Kidney capillary endothelial cell (primary cell): ENCODE results near the gene CCDC8.
"Not testable (repeated sequence)": the region's sequence is repeated elsewhere in the genome, so short reads cannot be mapped to it uniquely, and the experiment has no call there.

Experiments used
- DNase-seq: peaks from one replicate; pipeline ENCODE4 v3.0.0-alpha.2; 2018; ENCODE audit warnings: low spot score

The CCDC8 gene, protein sequence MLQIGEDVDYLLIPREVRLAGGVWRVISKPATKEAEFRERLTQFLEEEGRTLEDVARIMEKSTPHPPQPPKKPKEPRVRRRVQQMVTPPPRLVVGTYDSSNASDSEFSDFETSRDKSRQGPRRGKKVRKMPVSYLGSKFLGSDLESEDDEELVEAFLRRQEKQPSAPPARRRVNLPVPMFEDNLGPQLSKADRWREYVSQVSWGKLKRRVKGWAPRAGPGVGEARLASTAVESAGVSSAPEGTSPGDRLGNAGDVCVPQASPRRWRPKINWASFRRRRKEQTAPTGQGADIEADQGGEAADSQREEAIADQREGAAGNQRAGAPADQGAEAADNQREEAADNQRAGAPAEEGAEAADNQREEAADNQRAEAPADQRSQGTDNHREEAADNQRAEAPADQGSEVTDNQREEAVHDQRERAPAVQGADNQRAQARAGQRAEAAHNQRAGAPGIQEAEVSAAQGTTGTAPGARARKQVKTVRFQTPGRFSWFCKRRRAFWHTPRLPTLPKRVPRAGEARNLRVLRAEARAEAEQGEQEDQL

DNA sequence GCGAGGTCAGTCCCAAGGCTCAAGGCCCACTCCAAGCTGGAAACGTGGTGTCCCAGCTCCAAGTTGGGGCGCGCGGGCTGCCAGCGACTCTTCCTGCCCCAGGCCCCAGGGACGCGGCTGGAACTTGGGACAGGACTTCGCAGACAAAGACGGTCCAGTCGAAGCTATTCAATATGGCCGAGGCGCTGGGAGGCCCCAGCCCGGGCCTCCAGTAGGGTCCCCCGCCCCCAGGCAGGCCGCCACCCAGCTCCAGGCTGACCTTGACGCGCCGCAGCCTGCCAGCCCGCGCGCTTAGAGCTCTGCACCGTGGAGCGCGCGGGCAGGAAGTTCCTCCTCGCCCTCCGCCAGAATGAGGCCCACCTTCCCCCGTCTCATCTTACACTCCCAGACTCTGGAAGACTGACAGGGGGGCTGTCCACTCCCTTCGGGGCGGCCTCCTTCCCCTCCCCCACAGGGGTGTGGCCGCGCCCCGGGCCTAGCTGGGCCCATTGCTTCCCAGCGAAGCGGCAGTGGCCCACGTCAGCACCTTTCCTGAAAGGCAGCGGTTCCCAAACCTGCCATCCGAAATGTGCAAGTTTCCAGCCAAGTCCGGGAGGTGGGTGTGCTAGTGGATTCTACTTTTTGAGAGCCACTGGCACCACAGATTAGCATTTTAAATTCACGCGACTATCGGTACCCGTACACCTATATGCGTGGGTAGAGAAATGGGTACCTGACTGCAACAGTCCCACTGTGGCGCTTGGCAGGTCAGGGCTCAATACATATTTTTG lies at the start of gene CCDC8:
Gene CCDC8, minus strand, starts transcription at position 303 of the 770 bp plus-strand sequence. CDS start 754 bp downstream, outside the sequence.
- DNase-seq = no peak

DNA sequence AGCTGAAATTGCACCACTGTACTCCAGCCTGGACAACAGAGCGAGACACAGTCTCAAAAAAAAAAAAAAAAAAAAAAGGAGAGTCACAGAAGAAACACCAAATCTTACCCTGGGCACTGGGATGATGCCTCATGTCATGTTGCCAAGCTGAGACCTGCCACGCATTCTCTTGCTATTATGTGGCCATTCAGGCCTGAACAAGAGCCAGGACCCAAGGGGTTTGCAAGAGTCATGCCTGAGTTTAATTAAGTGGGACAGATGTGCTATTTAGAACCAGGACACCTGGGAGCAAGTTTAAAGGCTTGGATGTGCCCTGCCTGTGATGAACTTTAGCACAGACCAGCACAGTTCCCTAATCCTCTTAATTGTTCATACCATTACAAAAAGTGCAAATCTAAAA lies 48.2 kb upstream of the CCDC8 start:
- no peak for DNase-seq

DNA sequence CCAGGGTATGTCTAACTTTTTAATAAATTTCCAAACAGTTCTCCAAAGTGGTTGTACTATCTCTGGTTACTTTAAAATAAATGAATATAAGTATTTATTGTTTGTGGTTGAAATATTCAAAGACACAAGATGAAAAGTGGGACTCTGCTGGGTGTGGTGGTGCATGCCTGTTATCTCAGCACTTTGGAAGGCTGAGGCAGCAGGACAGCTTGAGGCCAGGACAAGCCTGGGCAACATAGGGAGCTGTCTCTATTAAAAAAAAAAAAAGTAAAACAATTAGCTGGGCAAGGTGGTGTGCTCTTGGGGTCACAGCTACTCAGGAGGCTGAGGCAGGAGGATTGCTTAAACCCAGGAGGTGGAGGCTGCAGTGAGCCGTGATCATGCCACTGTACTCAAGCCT lies 47.6 kb upstream of the CCDC8 start:
- no peak for DNase-seq

DNA sequence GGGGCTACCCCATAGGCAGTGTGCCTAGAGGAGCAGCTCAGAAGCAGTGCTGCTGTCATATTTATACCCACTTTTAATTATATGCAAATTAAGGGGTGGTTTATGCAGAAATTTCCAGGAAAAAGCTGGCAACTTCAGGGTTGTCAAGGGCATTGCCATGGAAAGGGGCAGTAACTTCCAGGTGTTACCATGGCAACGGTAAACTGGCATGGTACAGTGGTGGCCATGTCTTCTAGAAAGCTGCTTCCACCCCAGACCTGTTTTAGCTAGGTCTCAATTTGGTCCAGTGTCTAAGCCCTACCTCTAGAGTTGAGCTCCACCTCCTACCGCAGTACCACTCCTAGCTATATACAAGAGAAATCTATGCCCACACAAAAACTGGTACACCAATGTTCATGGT lies 46.7 kb upstream of the CCDC8 start:
- DNase-seq = no peak

DNA sequence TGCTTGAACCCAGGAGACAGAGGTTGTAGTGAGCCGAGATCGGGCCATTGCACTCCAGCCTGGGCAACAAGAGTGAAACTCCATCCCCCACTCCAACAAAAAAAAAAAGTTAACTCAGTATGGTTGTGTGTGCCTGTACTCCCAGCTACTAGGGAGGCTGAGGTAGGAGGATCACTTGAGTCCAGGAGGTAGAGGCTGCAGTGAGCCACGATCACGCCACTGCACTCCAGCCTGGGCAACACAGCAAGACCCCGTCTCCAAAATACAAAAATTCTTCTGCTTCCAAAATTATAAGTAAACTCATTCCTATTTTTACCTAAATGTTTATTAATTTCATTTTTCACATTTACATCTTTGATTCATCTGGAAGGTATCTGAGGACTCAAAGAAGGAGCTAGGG lies 43.6 kb upstream of the CCDC8 start:
- no peak for DNase-seq

DNA sequence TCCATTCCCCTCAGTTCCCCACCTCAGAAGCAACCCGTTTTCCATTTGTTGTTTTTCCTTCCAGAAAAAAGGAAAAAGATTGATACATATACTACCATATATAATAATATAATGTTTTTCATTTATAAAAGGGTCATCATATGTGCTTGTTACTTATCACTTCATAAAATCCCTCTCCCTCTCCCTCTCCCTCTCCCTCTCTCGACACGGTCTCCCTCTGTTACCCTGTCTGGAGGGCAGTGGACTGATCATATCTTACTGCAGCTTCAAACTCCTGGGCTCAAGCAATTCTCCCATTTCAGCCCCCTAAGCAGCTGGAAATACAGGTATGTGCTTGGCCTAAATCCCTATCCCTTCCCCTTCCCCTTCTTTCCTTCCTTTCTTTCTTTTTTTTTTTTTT lies 40.9 kb upstream of the CCDC8 start:
- DNase-seq = no peak

DNA sequence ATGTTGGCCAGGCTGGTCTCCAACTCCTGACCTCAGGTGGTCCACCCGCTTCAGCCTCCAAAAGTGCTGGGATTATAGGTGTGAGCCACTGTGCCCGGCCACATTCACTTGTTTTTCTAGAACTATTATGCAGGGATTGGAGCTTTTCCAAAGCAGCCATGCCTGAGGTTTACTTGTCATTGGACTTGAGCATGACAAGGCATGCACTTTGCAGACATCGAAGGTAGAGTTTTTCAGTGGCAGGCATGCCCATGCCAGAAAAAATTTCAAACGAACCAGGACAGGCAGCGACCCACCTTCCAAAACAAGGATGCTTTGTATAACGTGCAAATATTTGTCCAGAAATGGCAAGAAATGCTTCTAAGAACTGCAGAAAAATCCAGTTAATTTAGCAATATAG lies 40.3 kb upstream of the CCDC8 start:
- DNase-seq = no peak

DNA sequence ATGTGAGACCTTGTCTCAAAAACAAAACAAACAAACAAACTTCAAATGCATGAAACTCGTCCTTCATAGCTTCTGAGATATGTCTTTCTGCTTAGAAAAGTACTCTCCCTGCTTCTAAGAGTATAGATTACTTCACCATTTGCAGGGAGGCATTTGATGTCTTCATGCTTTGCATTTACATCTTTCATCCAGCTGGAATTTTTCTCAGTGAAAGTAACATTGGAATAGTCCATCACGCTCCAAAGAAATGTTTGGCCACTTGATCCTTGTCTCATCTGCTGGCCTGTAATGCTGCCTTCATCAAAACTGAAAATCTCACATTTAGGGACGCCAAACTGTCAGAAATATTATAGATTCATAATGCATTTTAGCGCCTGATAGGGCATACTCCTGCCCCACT lies 38.8 kb upstream of the CCDC8 start:
- no peak for DNase-seq

DNA sequence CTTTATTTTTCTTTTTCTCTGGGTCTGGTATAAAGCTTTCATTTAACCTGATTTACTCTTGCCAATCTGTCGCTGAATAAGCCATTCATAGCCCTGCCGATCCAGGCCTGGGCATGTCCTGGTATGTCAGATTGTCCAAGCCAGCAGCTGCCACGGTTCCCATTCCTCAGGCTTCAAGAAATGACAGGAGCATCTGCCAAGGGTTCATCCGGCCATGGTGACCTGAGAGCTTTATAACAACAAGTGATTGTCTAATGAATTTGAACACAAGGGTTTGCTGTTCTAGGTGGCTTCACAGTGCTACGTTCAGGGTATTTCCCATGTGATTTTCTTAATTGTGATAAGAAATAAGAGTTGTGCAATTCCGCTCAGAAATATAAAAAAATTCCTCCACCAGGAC lies 38.0 kb upstream of the CCDC8 start:
- DNase-seq = no peak

DNA sequence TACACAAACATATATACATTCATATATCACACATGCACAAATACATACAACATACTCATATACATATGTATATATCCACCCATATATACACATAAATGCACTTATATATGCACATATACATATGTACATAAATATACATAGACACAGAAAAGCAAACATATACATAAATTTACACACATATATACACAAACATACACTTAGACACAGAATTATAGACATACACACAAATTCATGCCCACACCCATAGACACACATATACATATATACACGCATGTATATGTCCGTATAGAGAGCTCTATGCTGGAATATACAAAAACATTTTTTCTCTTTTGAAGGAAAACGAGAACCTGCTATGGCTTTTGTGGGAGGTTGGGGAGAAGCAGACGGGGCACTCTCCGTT lies 37.4 kb upstream of the CCDC8 start:
- DNase-seq = no peak

DNA sequence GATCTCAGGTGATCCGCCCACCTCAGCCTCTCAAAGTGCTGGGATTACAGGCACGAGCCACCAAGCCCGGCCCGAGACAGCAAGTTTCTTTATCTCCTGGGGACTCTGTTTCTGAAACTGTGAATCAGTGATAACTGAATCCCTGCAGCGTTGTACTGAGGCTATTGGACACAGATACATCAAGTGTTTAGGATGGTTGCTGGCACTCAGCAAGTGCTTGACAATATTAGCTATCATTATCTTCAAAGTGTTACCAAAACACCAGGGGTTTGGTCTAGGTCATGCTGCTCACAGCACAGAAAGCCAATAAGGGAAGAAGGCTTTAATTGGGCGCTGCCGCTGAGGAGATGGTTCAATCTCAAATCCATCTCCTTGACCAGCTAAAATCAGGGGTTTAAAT lies 35.9 kb upstream of the CCDC8 start:
- DNase-seq = no peak

DNA sequence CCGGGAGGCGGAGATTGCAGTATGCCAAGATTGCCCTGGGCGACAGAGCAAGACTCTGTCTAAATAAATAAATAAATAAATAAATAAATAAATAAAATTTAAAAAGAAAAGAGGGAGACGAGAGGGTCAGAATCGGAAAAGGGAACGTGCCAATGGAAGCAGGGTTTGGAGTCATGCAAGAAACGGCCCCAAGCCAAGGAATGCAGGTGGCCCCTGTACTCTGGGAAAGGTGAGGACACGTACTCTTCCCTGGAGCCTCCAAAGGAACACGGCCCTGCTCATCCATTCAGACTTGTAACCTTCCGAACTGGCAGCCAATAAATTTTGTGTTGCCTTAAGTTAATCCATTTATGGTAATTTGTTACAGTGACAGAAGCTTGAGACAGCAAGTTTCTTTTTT lies 35.2 kb upstream of the CCDC8 start:
- no peak for DNase-seq

DNA sequence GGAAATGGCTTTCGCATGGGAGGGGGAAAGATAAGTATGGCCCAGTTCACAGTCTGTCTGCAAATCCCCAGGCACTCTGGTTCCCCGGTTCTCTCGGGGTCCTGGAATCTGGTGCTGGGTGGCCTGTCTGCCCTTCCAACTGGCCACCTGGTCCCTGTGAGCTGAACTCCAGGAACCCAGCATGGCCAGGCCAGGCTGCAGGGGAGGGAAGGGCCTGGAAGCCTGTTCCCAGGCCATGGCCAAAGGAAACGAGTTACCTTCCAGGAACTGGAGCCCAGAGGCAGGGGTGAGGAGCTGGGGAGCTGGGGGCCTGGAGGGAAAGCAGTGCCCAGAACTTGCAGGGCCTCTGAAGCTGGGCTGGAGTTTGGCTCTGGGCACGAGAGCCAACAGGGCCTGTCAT lies 34.5 kb upstream of the CCDC8 start:
- DNase-seq = no peak

DNA sequence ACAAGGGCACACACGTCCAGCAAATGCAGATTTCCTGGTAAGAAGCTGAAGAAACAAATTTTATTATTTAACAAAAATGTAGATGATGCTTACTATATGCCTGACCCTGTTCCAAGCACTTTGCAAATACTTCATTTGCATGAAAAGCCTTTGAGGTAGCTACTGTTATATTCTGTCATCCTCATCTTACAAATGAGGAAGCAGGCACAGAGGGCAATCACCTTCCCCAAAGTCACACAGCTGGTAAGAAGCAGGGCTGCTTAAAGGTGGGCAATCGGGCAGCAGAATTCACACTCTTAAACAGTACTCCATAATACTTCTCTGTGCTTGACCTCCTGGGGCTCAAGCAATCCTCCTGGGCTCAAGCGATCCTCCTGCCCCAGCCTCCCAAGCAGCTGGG lies 33.6 kb upstream of the CCDC8 start:
- no peak for DNase-seq

DNA sequence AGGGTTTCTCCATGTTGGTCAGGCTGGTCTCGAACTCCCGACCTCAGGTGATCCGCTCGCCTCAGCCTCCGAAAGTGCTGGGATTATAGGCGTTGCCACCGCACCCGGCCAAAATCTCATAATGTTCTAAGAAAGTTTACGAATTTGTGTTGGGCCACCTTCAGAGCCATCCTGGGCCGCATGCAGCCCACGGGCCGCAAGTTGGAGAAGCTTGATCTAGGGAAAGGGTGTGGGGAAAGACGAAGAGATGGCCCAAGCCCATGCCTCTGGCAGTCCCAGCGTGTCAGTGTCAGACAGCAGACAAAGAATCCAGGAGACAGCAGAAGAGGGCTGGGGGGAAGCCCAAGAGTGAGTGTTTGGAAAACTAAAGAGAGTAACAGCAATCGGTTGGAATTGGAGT lies 32.7 kb upstream of the CCDC8 start:
- no peak for DNase-seq

DNA sequence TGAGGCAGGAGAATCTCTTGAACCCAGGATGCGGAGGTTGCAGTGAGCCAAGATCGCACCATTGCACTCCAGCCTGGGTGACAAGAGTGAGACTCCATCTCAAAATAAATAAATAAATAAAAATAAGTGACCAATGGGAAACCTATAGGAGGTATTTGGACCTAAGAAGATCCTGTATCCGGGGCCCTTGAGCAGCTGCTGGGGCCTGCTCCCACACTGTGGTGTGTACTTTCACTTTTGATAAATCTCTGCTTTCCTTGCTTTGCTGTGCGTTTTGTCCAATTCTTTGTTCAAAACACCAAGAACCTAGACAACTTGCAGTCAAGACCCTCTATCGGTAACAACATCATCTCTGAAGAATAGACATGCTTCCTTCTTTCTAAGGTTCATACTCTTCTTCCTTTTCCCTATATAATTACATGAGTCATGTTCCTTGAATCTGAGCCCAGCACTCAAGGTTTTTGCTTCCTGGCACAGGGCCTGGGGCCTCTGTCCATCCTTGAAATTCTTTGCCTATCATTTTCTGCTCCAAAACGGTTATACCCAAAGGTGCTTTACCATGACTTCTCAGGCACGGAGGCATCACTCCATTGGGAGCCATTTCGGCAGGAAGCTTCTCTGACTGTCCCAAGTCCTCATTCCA lies 29.6 kb upstream of the CCDC8 start:
- DNase-seq = no peak

DNA sequence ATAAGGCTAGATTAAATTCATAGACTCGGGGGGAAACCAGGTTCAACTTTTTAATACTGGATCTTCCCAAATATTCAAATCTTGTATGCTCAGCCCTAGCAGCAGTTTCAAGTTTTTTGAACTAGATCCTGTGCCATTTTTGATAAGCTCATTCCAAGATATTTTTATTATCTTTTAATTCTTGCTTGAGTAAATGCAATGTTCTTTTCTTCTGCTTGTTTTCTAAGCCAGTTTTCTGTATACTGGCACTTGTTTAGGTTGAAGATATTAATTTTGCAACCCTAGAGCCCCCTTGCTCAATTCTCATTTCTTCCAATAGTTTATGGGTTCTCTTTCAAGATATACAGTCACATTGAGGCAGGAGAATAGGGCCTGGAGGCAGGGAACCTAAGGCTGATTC lies 28.5 kb upstream of the CCDC8 start:
- DNase-seq = no peak

DNA sequence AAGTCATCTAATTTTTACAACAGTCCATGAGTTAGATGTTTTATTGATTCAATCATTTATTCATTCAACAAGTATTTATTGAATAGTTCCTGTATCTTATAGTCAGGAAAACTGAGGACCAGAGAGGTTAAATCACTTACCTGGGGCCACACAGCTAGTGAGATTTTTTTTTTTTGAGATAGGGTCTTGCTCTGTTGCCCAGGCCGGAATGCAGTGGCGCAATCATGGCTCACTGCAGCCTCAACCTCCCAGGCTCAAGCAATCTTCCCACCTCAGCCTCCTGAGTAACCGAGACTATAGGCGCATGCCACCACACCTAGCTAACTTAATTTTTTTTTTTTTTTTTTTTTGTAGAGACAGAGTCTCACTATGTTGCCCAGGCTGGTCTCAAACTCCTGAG lies 22.3 kb upstream of the CCDC8 start:
- not testable (repeated sequence) for DNase-seq

DNA sequence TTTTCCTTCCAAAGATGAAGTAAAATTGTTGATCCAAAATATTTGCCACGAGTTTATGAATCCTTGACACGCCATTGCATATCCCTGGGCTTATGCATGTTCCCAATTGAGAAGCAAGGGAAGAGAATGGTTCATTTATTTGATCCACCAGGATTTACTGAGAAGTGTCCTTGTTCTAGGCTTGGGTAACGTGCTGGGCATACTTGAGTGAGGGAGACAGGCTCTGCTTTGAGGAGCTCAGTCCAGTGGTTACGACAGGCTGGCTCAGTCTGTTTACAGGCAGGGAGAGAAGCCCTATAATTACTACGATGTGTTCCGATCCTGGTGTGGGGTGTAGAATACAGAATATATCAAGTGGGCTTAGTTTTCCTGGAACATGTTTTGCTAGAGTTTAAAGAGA lies 21.6 kb upstream of the CCDC8 start:
- DNase-seq = no peak

DNA sequence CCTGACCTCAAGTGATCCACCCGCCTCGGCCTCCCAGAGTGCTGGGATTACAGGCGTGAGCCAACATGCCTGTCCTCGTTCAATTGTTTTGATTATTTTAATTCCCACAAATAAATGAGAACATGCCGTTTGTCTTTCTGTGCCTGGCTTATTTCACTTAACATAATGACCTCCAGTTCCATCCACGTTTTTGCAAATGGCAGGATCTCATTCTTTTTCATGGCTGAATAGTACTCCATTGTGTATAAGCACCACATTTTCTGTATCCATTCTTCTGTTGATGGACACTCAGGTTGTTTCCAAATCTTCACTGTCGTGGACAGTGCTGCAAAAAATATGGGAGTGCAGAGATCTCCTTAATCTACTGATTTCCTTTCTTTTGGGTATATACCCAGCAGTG lies 20.1 kb upstream of the CCDC8 start:
- DNase-seq = not testable (repeated sequence)

DNA sequence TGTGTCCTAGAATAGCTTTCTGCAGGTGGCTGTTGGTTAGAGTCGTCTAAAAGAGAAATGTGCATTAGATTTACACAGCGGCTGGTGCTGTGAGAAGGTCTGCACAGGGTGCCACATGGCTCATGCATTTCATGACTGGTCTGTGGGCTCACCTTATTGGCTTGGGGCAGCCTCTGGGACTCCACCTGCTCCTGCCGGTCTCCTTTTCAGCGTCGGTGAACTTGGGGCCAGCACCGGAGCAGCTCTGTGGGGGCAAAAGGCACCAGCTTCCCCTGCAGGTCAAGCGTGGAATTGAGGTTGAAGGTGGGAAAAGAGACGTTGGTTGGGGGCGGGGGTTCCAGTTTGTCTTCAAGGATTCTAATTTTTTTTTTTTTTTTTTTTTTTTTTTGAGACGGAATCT lies 18.5 kb upstream of the CCDC8 start:
- no peak for DNase-seq

DNA sequence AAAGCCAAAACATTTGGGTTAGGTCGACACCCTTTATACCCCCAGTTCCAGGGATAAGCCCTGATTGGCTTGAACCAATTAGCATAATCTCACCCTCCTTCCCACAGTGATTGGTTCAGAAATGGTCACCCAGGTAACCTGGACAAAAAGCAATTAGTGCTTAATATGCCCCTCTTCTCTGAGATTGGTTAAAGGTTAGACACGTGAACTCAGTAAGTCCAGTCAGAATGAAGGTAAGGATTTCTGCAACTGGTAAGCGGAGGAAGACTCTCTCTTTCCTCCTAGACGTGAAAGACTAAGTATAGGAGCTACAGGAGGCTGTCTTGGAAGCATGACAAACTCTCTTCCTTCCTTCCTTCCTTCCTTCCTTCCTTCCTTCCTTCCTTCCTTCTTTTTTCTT lies 16.6 kb upstream of the CCDC8 start:
- no peak for DNase-seq
